ENCODE measurements around the gene CRYGD.

The CRYGD gene

GRCh38 chr2:208077276-208077675, 47.0 kb downstream of the CRYGD start:
- DNase-seq = no peak

DNA sequence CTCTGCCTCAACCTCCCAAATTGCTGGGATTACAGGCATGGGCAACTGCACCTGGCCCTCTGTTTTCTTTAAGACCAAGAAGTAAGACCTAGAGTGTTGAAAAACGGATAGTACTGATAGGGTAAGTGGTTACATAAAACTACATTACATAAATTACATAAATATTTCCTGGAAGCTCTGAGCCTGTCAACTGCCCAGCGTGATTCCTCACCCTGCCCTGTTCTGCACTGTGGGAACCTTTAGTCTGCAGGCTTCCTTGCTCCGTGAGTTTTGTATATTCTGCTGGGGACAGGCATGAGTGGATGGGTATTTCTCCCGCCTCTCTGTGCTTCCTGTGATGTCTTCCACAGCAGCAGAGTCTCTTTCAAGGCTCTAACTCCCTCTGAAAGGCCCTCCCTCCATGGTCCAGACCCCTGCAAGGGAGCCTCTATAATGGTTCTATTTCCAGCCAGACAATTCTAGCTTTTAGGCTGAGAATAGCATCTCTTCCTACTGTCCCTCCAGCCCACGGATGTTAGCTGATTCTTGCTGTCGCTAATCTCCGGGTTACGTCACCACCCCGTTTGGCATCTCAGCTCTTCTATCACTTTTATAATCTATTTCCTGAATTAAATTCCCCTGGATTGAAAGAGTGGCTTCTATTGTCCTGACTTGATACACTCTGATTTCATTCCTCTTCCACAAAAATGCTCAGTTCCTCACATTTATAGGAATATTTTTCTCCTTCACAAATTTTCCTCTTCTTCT, 49.5 kb downstream of the CRYGD start:
- DNase-seq = no peak

- DNase-seq = peak; percentile 2 to 17 (median 10)
These were observed 52.0 kb downstream of the CRYGD start for GRCh38 chr2:208072250-208072892.
